IPS-20b (cell line): Measurements from ENCODE around the gene CHMP4B.

Experiments
- H3K27ac ChIP-seq: one replicate; pipeline ENCODE4 v1.5.1; 2013; ENCODE audit warnings: low read length
- H3K27me3 ChIP-seq: 2 replicates; pipeline ENCODE4 v1.6.1; 2013; ENCODE audit warnings: mild to moderate bottlenecking, low read length, inconsistent platforms; ENCODE audit not compliant: insufficient read depth
- H3K36me3 ChIP-seq: 2 replicates; pipeline ENCODE4 v1.6.1; 2013; ENCODE audit warnings: low read depth, mild to moderate bottlenecking, inconsistent platforms, low read length, moderate library complexity; ENCODE audit not compliant: insufficient read depth
- H3K4me1 ChIP-seq: 2 replicates; pipeline ENCODE4 v1.6.1; 2013; ENCODE audit warnings: mild to moderate bottlenecking, control low read depth, inconsistent platforms, low read length, moderate library complexity; ENCODE audit not compliant: insufficient read depth
- H3K4me3 ChIP-seq: 2 replicates; pipeline ENCODE4 v1.5.1; 2013; ENCODE audit warnings: mild to moderate bottlenecking, low read length, inconsistent platforms
- H3K9ac ChIP-seq: 2 replicates; pipeline ENCODE4 v1.6.1; 2013; ENCODE audit warnings: low read depth, mild to moderate bottlenecking, inconsistent platforms, low read length, moderate library complexity
- H3K9me3 ChIP-seq: 2 replicates; pipeline ENCODE4 v1.6.1; 2013; ENCODE audit warnings: mild to moderate bottlenecking, low read depth, low read length, inconsistent platforms; ENCODE audit not compliant: insufficient read depth

The CHMP4B gene

GRCh38 chr20:33833333-33833732 is 22.2 kb downstream of the CHMP4B start:
- Histone ChIP-seq H3K27me3 (no peaks in the 10 kb centered on the region), H3K36me3 (no peaks in the 10 kb centered on the region), H3K4me3 (no peak overlapping the region), H3K27ac (no peak overlapping the region), H3K9ac (no peak overlapping the region), H3K9me3 (no peaks in the 10 kb centered on the region), H3K4me1 (peaks cover 14% of the 10 kb centered on the region)

- Histone ChIP-seq H3K27me3 (no peaks in the 10 kb centered on the region), H3K9me3 (no peaks in the 10 kb centered on the region), H3K9ac (no peak overlapping the region), H3K36me3 (no peaks in the 10 kb centered on the region), H3K4me3 (no peak overlapping the region), H3K4me1 (peaks cover 14% of the 10 kb centered on the region), H3K27ac (no peak overlapping the region)
Measured at GRCh38 chr20:33835615-33836172, 24.5 kb downstream of the CHMP4B start.

GRCh38 chr20:33836277-33836676 is 25.1 kb downstream of the CHMP4B start:
- H3K9me3 ChIP-seq: no peaks in the 10 kb centered on the region
- H3K9ac ChIP-seq: no peak overlapping the region
- no peaks in the 10 kb centered on the region for H3K27me3 ChIP-seq
- H3K4me1 ChIP-seq: peaks cover 16% of the 10 kb centered on the region
- H3K36me3 ChIP-seq: no peaks in the 10 kb centered on the region
- no peak overlapping the region for H3K4me3 ChIP-seq
- H3K27ac ChIP-seq: no peak overlapping the region

- Histone ChIP-seq H3K9ac (no peak overlapping the region), H3K9me3 (no peaks in the 10 kb centered on the region), H3K27ac (no peak overlapping the region), H3K4me3 (no peak overlapping the region), H3K4me1 (peaks cover 14% of the 10 kb centered on the region), H3K27me3 (no peaks in the 10 kb centered on the region), H3K36me3 (no peaks in the 10 kb centered on the region)
Measured at GRCh38 chr20:33837096-33837830, 26.1 kb downstream of the CHMP4B start.

GRCh38 chr20:33838035-33838864 is 27.1 kb downstream of the CHMP4B start:
- Histone ChIP-seq H3K27ac (no peak overlapping the region), H3K9me3 (no peaks in the 10 kb centered on the region), H3K36me3 (no peaks in the 10 kb centered on the region), H3K4me1 (peaks cover 19% of the 10 kb centered on the region), H3K9ac (no peak overlapping the region), H3K27me3 (no peaks in the 10 kb centered on the region), H3K4me3 (no peak overlapping the region)

GRCh38 chr20:33839591-33839990 is 28.4 kb downstream of the CHMP4B start:
- Histone ChIP-seq H3K9me3 (no peaks in the 10 kb centered on the region), H3K4me3 (no peak overlapping the region), H3K36me3 (no peaks in the 10 kb centered on the region), H3K4me1 (peaks cover 16% of the 10 kb centered on the region), H3K9ac (no peak overlapping the region), H3K27me3 (no peaks in the 10 kb centered on the region), H3K27ac (no peak overlapping the region)

- no peaks in the 10 kb centered on the region for H3K27me3 ChIP-seq
- no peak overlapping the region for H3K4me3 ChIP-seq
- no peaks in the 10 kb centered on the region for H3K9me3 ChIP-seq
- no peaks in the 10 kb centered on the region for H3K36me3 ChIP-seq
- H3K9ac ChIP-seq: no peak overlapping the region
- peaks cover 16% of the 10 kb centered on the region for H3K4me1 ChIP-seq
- no peak overlapping the region for H3K27ac ChIP-seq
Measured at GRCh38 chr20:33840160-33840559, 29.0 kb downstream of the CHMP4B start.

GRCh38 chr20:33840759-33841435 is 29.7 kb downstream of the CHMP4B start:
- H3K4me1 ChIP-seq: peaks cover 16% of the 10 kb centered on the region
- H3K27ac ChIP-seq: no peak overlapping the region
- no peaks in the 10 kb centered on the region for H3K9me3 ChIP-seq
- no peaks in the 10 kb centered on the region for H3K27me3 ChIP-seq
- no peak overlapping the region for H3K9ac ChIP-seq
- H3K4me3 ChIP-seq: no peak overlapping the region
- H3K36me3 ChIP-seq: no peaks in the 10 kb centered on the region

GRCh38 chr20:33841436-33841799 is 30.3 kb downstream of the CHMP4B start:
- no peak overlapping the region for H3K9ac ChIP-seq
- H3K4me3 ChIP-seq: no peak overlapping the region
- no peaks in the 10 kb centered on the region for H3K9me3 ChIP-seq
- no peaks in the 10 kb centered on the region for H3K36me3 ChIP-seq
- H3K27me3 ChIP-seq: no peaks in the 10 kb centered on the region
- H3K4me1 ChIP-seq: peaks cover 21% of the 10 kb centered on the region
- H3K27ac ChIP-seq: no peak overlapping the region

GRCh38 chr20:33842346-33842745 is 31.2 kb downstream of the CHMP4B start:
- Histone ChIP-seq H3K9ac (no peak overlapping the region), H3K27me3 (no peaks in the 10 kb centered on the region), H3K27ac (no peak overlapping the region), H3K9me3 (no peaks in the 10 kb centered on the region), H3K4me1 (peaks cover 31% of the 10 kb centered on the region), H3K36me3 (no peaks in the 10 kb centered on the region), H3K4me3 (no peak overlapping the region)

GRCh38 chr20:33843050-33843449 is 31.9 kb downstream of the CHMP4B start:
- no peak overlapping the region for H3K9ac ChIP-seq
- no peaks in the 10 kb centered on the region for H3K27me3 ChIP-seq
- H3K36me3 ChIP-seq: no peaks in the 10 kb centered on the region; the same call in 1 of the 2 replicates
- H3K4me3 ChIP-seq: no peak overlapping the region
- peaks cover 33% of the 10 kb centered on the region for H3K4me1 ChIP-seq
- H3K27ac ChIP-seq: no peak overlapping the region
- no peaks in the 10 kb centered on the region for H3K9me3 ChIP-seq
